HL-60 (cell line): ENCODE measurements around the gene TTC17.

Experiments used
- DNase-seq, 2 experiments: peaks; one replicate each; pipeline ENCODE4 v3.0.0-alpha.2; 2010 to 2020; ENCODE audit warnings: low read depth in 1 of 2, low spot score in 1 of 2
- H3K27ac ChIP-seq: fragments of 250-450 bp; sonication (Bioruptor Pico); replicated peaks from 2 replicates; pipeline ENCODE4 v1.5.1; 2020; ENCODE audit warnings: mild to moderate bottlenecking, moderate library complexity
- H3K27me3 ChIP-seq: fragments of 250-450 bp; sonication (Bioruptor Pico); 2 replicates; pipeline ENCODE4 v1.5.1; 2021; ENCODE audit warnings: mild to moderate bottlenecking, moderate library complexity; ENCODE audit not compliant: insufficient read depth, poor library complexity, severe bottlenecking
- H3K4me3 ChIP-seq: replicated peaks from 2 replicates; pipeline ENCODE4 v1.5.1; 2011; ENCODE audit warnings: mild to moderate bottlenecking, control low read depth, low read length; ENCODE audit not compliant: insufficient read depth
- CTCF ChIP-seq: IDR thresholded peaks from one replicate; pipeline ENCODE4 v1.5.1; 2011; ENCODE audit warnings: low read length, control low read depth, inconsistent platforms; ENCODE audit not compliant: insufficient read depth
- GABPA ChIP-seq: IDR thresholded peaks from 2 replicates; pipeline ENCODE4 v1.6.1; 2012; ENCODE audit warnings: low read depth
- POLR2AphosphoS5 ChIP-seq: IDR thresholded peaks from 2 replicates; pipeline ENCODE4 v1.6.1; 2012; ENCODE audit warnings: low read depth
- REST ChIP-seq: IDR thresholded peaks from 2 replicates; pipeline ENCODE4 v1.6.1; 2012; ENCODE audit warnings: low read depth; ENCODE audit not compliant: insufficient replicate concordance
- SPI1 ChIP-seq: IDR thresholded peaks from 2 replicates; pipeline ENCODE4 v1.6.1; 2012; ENCODE audit warnings: low read depth, mild to moderate bottlenecking, borderline replicate concordance

TTC17 gene

DNA sequence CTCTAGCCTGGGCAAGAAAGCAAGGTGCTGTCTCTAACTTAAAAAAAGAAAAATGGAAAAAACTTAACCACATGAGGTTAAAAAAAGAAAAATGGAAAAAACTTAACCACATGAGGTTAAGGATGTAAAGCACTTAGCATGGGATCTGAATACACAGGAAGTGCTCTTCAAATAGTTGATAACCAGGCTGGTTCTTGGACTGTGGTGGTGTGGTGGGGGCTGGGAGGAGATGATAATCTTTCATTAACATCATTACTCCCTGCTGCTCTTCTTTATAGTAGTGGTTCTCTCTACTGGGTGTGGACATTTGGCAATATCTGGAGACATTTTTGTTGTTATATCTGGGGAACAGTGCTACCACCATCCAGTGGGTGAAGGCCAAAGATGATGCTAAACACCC is 88.4 kb downstream of the TTC17 start:
- no peak for DNase-seq
- TF ChIP-seq GABPA, result no peak
- no peak for TF ChIP-seq REST
- TF ChIP-seq SPI1, result no peak
- TF ChIP-seq CTCF, result no peak
- no peak for TF ChIP-seq POLR2AphosphoS5
- H3K27ac ChIP-seq, result no peak overlapping the region
- H3K27me3 ChIP-seq, result no peaks in the 10 kb centered on the region
- H3K4me3 ChIP-seq, result no peak overlapping the region

DNA sequence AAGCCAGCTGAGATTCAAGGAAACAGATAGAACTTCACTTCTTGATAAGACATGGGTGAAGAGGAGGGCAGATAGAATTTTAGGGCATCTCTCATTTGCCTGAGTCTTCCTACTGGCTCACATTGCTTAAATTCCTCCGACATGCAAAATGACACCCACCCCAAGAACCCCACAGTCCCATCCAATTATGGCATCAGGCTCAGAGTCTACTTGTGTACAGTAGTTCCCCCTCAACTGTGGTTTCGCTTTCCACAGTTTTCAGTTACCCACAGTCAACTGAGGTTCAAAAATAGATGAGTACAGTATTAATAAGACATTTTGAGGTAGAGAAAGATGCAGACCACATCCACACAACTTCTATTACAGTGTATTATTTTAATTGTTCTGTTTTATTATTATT is 99.8 kb downstream of the TTC17 start:
- Histone ChIP-seq H3K27ac (no peak overlapping the region), H3K27me3 (no peaks in the 10 kb centered on the region), H3K4me3 (no peak overlapping the region)
- no peak for DNase-seq
- TF ChIP-seq POLR2AphosphoS5 (no peak), REST (no peak), GABPA (no peak), CTCF (no peak), SPI1 (no peak)

- H3K27me3 ChIP-seq, result no peaks in the 10 kb centered on the region
- TF ChIP-seq REST, result no peak
- no peak overlapping the region for H3K4me3 ChIP-seq
- no peak for DNase-seq
- no peak overlapping the region for H3K27ac ChIP-seq
Measured at GRCh38 chr11:43459246-43459645, 100.5 kb downstream of the TTC17 start.

DNA sequence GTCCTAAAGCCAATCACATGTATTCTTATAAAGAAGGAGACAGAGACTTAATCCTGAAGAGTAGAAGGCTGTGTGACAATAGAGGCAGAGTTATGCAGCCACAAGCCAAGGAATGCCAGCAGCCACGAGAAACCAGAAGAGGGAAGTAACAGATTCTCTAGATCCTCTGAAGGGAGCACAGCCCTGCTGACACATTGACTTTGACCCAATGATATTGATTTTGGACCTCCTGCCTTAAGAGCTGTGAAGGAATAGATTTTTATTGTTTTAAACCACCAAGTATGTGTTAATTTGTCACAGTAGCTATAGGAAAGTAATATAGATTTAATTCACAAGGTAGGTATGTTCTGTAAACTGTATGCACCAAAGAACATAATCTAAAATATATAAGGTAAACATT is 103.6 kb downstream of the TTC17 start:
- no peak for TF ChIP-seq POLR2AphosphoS5
- no peak overlapping the region for H3K4me3 ChIP-seq
- no peak for DNase-seq
- H3K27ac ChIP-seq, result no peak overlapping the region
- no peaks in the 10 kb centered on the region for H3K27me3 ChIP-seq
